ENCODE data around the gene PTPRB. TPM values are rescaled to one million over a fixed set of nuclear protein-coding genes. Genes with fewer than 3 reads are reported as not detected.

PTPRB gene
- total and polyA plus RNA-seq, 10 donors, result 3.7 to 252 (median 122) TPM

DNA sequence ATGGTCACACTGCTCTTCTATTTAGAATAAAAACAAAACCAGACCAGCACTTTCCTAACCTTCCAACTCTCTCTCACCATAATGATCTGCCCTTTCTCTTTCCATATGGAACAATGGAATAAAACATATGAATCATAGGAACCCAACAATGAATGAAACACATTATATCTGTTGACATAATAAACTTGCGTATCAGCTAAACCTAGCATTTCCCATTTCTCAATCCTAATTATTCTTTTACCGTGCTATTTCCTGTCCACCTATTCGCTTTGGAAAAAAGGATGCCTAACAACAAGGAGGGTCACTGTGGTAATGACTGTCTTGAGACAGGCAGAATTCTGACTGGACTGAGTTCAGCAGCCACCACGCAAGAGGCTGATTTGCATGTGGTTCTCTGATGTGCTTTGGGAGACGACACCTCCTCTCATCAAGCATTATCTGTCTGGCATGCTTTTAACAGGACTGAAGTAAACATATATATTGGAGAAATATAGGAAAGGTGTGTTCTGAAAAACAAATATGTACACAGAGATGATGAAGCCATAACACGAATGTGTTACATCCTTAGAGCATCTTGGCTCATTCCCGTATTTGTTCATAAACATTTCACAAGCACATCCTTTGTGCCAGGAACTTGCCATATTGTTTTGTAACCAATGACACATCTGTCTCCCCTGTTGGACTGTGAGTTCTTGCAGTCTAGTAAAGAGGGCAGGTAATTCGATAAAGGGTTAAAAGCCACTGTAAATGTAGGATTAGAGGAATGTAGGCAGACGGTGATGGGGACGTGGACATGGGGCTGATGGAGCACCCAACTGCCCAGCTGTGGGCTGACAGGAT, 87.7 kb downstream of the PTPRB start:
- TF ChIP-seq POLR2AphosphoS5 (IDR thresholded peaks at IDR 0.05) (no peak), POLR2A (IDR thresholded peaks at IDR 0.05) (no peak)
- TF ChIP-seq, protein P1, sequence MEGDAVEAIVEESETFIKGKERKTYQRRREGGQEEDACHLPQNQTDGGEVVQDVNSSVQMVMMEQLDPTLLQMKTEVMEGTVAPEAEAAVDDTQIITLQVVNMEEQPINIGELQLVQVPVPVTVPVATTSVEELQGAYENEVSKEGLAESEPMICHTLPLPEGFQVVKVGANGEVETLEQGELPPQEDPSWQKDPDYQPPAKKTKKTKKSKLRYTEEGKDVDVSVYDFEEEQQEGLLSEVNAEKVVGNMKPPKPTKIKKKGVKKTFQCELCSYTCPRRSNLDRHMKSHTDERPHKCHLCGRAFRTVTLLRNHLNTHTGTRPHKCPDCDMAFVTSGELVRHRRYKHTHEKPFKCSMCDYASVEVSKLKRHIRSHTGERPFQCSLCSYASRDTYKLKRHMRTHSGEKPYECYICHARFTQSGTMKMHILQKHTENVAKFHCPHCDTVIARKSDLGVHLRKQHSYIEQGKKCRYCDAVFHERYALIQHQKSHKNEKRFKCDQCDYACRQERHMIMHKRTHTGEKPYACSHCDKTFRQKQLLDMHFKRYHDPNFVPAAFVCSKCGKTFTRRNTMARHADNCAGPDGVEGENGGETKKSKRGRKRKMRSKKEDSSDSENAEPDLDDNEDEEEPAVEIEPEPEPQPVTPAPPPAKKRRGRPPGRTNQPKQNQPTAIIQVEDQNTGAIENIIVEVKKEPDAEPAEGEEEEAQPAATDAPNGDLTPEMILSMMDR (IDR thresholded peaks at IDR 0.05 in 8 of 11, conservative IDR thresholded peaks at IDR 0.05 in 3 of 11), result no peak
- DNase-seq, result no peak
- Histone ChIP-seq H3K36me3 (peaks cover 0 to 74% (median 0%) of the 10 kb centered on the region in 6 donors), H3K4me1 (peaks cover 0 to 9% (median 0%) of the 10 kb centered on the region in 6 donors), H3K4me3 (no peak overlapping the region), H3K27ac (no peak overlapping the region), H3K9me3 (no peaks in the 10 kb centered on the region), H3K27me3 (replicated peaks in 1 of 7) (no peaks in the 10 kb centered on the region)
- intact Hi-C loops (cut with DNase I; ENCODE audit: low total_unique reads), result no loop called here
- 76 to 88% (median 81%) methylated on average over 10 of the region's 10 CpGs for WGBS, 5 donors

DNA sequence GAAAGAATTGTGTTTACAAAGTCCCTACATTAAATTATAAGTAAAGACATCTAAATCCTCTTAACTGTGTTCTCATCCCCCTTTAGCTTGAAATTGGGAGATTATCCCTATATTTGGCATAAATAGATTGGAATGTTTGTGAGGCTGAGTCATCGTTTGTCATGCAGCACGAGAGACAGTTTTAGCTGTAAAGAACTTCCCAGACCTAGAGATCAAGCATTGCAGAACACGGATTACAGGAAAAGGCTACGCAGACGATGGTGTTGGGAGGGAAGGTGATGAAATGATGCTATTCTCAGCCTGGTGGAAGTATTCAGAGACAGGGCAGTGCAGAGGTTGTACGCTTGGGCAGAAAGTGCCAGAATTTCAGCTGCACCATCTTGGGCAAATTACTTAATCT, 93.8 kb downstream of the PTPRB start:
- H3K9me3 ChIP-seq, result no peaks in the 10 kb centered on the region
- no peaks in the 10 kb centered on the region for H3K4me1 ChIP-seq
- WGBS, 5 donors, result 56 to 80% (median 76%) methylated on average over 6 of the region's 6 CpGs
- no peak overlapping the region for H3K4me3 ChIP-seq
- no peak for DNase-seq
- peaks cover 0 to 66% (median under 1%) of the 10 kb centered on the region in 6 donors for H3K36me3 ChIP-seq
- intact Hi-C loops (cut with DNase I; ENCODE audit: low total_unique reads), result no loop called here
- peak in 1 of 3 donors; percentile 23 for TF ChIP-seq POLR2AphosphoS5 (IDR thresholded peaks at IDR 0.05)
- TF ChIP-seq, protein P1 (IDR thresholded peaks at IDR 0.05 in 8 of 11, conservative IDR thresholded peaks at IDR 0.05 in 3 of 11), result no peak
- TF ChIP-seq POLR2A (IDR thresholded peaks at IDR 0.05), result no peak
- no peak overlapping the region for H3K27ac ChIP-seq
- H3K27me3 ChIP-seq (replicated peaks in 1 of 7), result no peaks in the 10 kb centered on the region

DNA sequence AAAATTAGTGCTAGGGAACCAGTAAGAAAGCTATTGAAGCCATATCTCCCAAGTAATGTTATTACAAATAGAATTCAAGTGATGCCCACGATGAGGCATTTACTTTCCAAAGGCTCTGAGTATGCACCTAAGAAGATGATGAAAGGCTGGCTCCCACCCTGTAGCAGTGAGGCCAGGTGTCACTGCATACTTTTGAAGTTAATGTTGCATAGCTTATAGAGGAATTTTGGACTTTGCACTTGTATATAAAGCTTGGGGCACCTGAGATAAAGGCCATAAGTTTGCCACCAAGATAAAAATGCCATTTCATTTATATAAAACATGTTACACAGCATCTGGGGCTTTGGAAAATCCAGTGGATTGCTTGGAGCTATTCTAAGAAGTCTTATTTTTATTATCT, 96.2 kb downstream of the PTPRB start:
- intact Hi-C loops (cut with DNase I; ENCODE audit: low total_unique reads), result no loop called here
- no peaks in the 10 kb centered on the region for H3K4me1 ChIP-seq
- H3K36me3 ChIP-seq, result peaks cover 0 to 64% (median 3%) of the 10 kb centered on the region in 6 donors
- H3K9me3 ChIP-seq, result no peaks in the 10 kb centered on the region
- 57 to 89% (median 72%) methylated on average over 1 of the region's 1 CpG for WGBS, 5 donors
- DNase-seq, result no peak
- no peaks in the 10 kb centered on the region for H3K27me3 ChIP-seq (replicated peaks in 1 of 7)
- TF ChIP-seq POLR2A (IDR thresholded peaks at IDR 0.05) (no peak), POLR2AphosphoS5 (IDR thresholded peaks at IDR 0.05) (no peak)
- TF ChIP-seq, protein P1 (IDR thresholded peaks at IDR 0.05 in 8 of 11, conservative IDR thresholded peaks at IDR 0.05 in 3 of 11), result no peak
- no peak overlapping the region for H3K4me3 ChIP-seq
- H3K27ac ChIP-seq, result no peak overlapping the region

DNA sequence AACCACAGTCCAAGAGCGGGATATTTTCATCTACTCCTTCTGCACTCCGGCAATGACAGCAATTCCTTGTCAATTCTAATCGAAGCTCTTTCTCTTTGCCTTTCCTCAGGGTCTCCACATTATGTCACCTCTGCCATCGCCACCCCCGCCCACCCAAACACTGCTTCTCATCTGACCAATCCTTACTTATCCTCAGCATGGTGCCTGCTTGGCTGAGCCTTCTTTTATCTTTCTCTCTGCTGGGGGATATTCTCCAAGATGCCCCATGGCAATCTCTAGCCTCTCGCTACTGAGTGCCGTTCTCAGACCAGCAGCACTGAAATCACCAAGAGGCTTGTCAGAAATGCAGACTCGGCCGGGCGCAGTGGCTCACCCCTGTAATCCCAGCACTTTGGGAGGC, 100.6 kb downstream of the PTPRB start:
- Histone ChIP-seq H3K36me3 (peaks cover 0 to 81% (median 5%) of the 10 kb centered on the region in 6 donors), H3K4me1 (peaks cover 0 to 13% (median 0%) of the 10 kb centered on the region in 6 donors), H3K27me3 (replicated peaks in 1 of 7) (no peaks in the 10 kb centered on the region), H3K9me3 (no peaks in the 10 kb centered on the region), H3K4me3 (no peak overlapping the region), H3K27ac (peak overlapping the region in 3 of 8 donors; percentile 28 to 59 (median 41))
- DNase-seq, result no peak
- WGBS, 5 donors, result 90 to 96% (median 93%) methylated on average over 10 of the region's 10 CpGs
- TF ChIP-seq POLR2AphosphoS5 (IDR thresholded peaks at IDR 0.05), result no peak
- no peak for TF ChIP-seq POLR2A (IDR thresholded peaks at IDR 0.05)
- TF ChIP-seq, protein P1 (IDR thresholded peaks at IDR 0.05 in 8 of 11, conservative IDR thresholded peaks at IDR 0.05 in 3 of 11), result no peak
- intact Hi-C loops (cut with DNase I; ENCODE audit: low total_unique reads), result no loop called here

All from spleen (tissue), 11 donors.